Prostate gland (tissue), 2 donors: ENCODE results near the gene ZNF148. TPM values are rescaled to one million over a fixed set of nuclear protein-coding genes. Genes with fewer than 3 reads are reported as not detected.
"Not testable (repeated sequence)": the region's sequence is repeated elsewhere in the genome, so short reads cannot be mapped to it uniquely, and the experiment has no call there.

Experiments
- DNase-seq: peaks from one replicate; pipeline ENCODE4 v3.0.0-alpha.2; 2019; ENCODE audit warnings: low spot score
- H3K27ac ChIP-seq, 2 donors: fragments of 200-600 bp; sonication (generic); 2 replicates each; pipeline ENCODE4 v1.5.1; 2017 to 2019
- H3K27me3 ChIP-seq: fragments of 200-600 bp; sonication (generic); replicated peaks from 2 replicates; pipeline ENCODE4 v1.5.1; 2019; ENCODE audit not compliant: insufficient read depth
- H3K36me3 ChIP-seq, 2 donors: fragments of 200-600 bp; sonication (generic); 1 replicate in 1 of 2; 2 replicates in 1 of 2; pipeline versions ENCODE4 v1.5.1 to v1.8.1; 2017 to 2019
- H3K4me1 ChIP-seq: fragments of 200-600 bp; sonication (generic); replicated peaks from 2 replicates; pipeline ENCODE4 v1.5.1; 2019
- H3K4me3 ChIP-seq, 2 donors: fragments of 200-600 bp; sonication (generic); 2 replicates each; pipeline ENCODE4 v1.5.1; 2017 to 2019
- H3K9me3 ChIP-seq: fragments of 200-600 bp; sonication (generic); 2 replicates; pipeline ENCODE4 v1.5.1; 2017
- POLR2A ChIP-seq: fragments of 450-650 bp; IDR thresholded peaks from one replicate; pipeline ENCODE4 v1.6.1; 2016; ENCODE audit warnings: antibody characterized with exemption, mild to moderate bottlenecking
- POLR2AphosphoS5 ChIP-seq: sonication (generic); formaldehyde crosslinking; IDR thresholded peaks from one replicate; pipeline ENCODE4 v1.6.1; 2017; ENCODE audit warnings: antibody characterized with exemption
- WGBS: methylation state at CpG from one replicate; pipeline ENCODE4 v1.1.5; 2018; 5-methylcytosine and 5-hydroxymethylcytosine counted together
- intact Hi-C: fragments of 100-400 bp; cut with DNase I; formaldehyde crosslinking; loops from one replicate; pipeline ENCODE4 v1.14.2; 2022
- total RNA-seq, 2 donors: library from RNA; depleted of rRNA; stranded (reverse); fragments of >200 nt; gene quantifications; one replicate each; pipeline ENCODE4 v1.1.0, GENCODE V29; 2016
- TF ChIP-seq, protein P1 (sequence below), 4 experiments: fragments of 200-600 bp in 2 of 4; fragments of 450-650 bp in 2 of 4; sonication (generic) in 2 of 4; IDR thresholded peaks; 1 replicate in 3 of 4; 2 replicates in 1 of 4; pipeline ENCODE4 v1.5.1; 2016 to 2019; ENCODE audit warnings: antibody characterized with exemption in 4 of 4, mild to moderate bottlenecking in 2 of 4, moderate library complexity in 2 of 4

The ZNF148 gene
- total RNA-seq, 2 donors from 2014 or later = 26.9 to 28.5 TPM

DNA sequence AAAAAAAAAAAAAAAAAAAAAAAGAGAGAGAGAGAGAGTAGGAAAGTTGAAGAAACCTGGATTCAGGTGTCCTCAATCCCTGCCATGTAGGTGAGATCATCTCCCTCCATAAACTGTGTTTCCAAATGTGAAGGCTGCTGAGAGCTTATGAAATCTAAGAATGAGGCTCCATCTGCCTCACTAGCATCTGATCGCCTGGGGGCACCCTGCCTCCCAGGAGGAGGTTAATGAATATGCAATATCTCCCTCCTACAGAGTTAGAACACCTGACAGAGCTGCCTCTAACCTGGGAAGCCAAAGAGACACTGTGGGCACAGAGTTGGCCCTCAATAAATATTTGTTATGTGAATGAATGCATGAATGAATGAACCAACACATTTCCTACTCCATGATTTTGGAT, 23.8 kb upstream of the ZNF148 start:
- no peaks in the 10 kb centered on the region for H3K27me3 ChIP-seq
- no peaks in the 10 kb centered on the region for H3K36me3 ChIP-seq
- no peak overlapping the region for H3K27ac ChIP-seq
- H3K9me3 ChIP-seq = no peaks in the 10 kb centered on the region
- TF ChIP-seq POLR2AphosphoS5 (no peak), POLR2A (no peak)
- TF ChIP-seq, protein P1, sequence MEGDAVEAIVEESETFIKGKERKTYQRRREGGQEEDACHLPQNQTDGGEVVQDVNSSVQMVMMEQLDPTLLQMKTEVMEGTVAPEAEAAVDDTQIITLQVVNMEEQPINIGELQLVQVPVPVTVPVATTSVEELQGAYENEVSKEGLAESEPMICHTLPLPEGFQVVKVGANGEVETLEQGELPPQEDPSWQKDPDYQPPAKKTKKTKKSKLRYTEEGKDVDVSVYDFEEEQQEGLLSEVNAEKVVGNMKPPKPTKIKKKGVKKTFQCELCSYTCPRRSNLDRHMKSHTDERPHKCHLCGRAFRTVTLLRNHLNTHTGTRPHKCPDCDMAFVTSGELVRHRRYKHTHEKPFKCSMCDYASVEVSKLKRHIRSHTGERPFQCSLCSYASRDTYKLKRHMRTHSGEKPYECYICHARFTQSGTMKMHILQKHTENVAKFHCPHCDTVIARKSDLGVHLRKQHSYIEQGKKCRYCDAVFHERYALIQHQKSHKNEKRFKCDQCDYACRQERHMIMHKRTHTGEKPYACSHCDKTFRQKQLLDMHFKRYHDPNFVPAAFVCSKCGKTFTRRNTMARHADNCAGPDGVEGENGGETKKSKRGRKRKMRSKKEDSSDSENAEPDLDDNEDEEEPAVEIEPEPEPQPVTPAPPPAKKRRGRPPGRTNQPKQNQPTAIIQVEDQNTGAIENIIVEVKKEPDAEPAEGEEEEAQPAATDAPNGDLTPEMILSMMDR (IDR thresholded peaks at IDR 0.05) = no peak
- DNase-seq = no peak
- no peak overlapping the region for H3K4me3 ChIP-seq
- WGBS = 13% methylated on average over 1 of the region's 1 CpG
- intact Hi-C loops = no loop called here
- H3K4me1 ChIP-seq = no peaks in the 10 kb centered on the region

- no peaks in the 10 kb centered on the region for H3K27me3 ChIP-seq
- intact Hi-C loops = no loop called here
- peak overlapping the region; percentile 82 to 84 for H3K27ac ChIP-seq
- peak; percentile 56 for DNase-seq
- H3K4me1 ChIP-seq = no peaks in the 10 kb centered on the region
- no peak overlapping the region for H3K4me3 ChIP-seq
- H3K9me3 ChIP-seq = no peaks in the 10 kb centered on the region
- 34% methylated on average over 2 of the region's 2 CpGs for WGBS
- peak; percentile 86 for TF ChIP-seq POLR2AphosphoS5
- TF ChIP-seq, protein P1 (IDR thresholded peaks at IDR 0.05) = no peak
- no peaks in the 10 kb centered on the region for H3K36me3 ChIP-seq
These were observed 20.0 kb upstream of the ZNF148 start for GRCh38 chr3:125395091-125395490.

- Histone ChIP-seq H3K9me3 (no peaks in the 10 kb centered on the region), H3K4me1 (no peaks in the 10 kb centered on the region), H3K27me3 (no peaks in the 10 kb centered on the region), H3K27ac (peak overlapping the region; percentile 82 to 84), H3K36me3 (no peaks in the 10 kb centered on the region), H3K4me3 (no peak overlapping the region)
- TF ChIP-seq, protein P1 (IDR thresholded peaks at IDR 0.05) = no peak
- TF ChIP-seq POLR2AphosphoS5 (no peak), POLR2A (no peak)
- intact Hi-C loops = no loop called here
- WGBS = 68% methylated on average over 3 of the region's 3 CpGs
- DNase-seq = no peak
These were observed 19.3 kb upstream of the ZNF148 start for GRCh38 chr3:125394406-125394805.

DNA sequence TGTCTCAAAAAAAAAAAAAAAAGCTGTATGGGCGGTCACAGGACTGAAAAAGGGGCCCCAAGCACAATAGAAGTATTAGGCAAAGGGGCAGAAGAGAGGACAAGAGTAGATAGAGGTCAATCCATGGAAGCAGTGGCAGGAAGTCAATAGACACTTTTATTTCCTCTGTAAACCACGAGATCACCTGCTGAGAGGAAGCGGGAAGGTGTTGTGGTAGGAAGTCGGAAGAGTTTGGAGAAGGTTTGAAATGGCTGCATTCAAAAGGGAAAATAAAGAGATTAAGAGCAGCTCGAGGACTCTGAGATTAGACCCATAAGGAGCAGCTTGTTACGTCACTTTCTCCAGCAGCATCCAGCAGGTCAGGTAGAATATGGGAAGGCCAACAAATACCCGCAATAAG, 14.2 kb upstream of the ZNF148 start:
- TF ChIP-seq POLR2A (no peak), POLR2AphosphoS5 (no peak)
- DNase-seq = no peak
- WGBS = 84% methylated on average over 7 of the region's 7 CpGs
- no peak overlapping the region for H3K4me3 ChIP-seq
- no peak overlapping the region for H3K27ac ChIP-seq
- H3K9me3 ChIP-seq = no peaks in the 10 kb centered on the region
- intact Hi-C loops = no loop called here
- no peaks in the 10 kb centered on the region for H3K36me3 ChIP-seq
- no peaks in the 10 kb centered on the region for H3K4me1 ChIP-seq
- no peaks in the 10 kb centered on the region for H3K27me3 ChIP-seq

GRCh38 chr3:125388369-125388768, 13.2 kb upstream of the ZNF148 start:
- H3K4me1 ChIP-seq, intact Hi-C loops, H3K36me3 ChIP-seq, H3K4me3 ChIP-seq, DNase-seq, H3K9me3 ChIP-seq, H3K27ac ChIP-seq, H3K27me3 ChIP-seq: not testable (repeated sequence)
- 80% methylated on average over 5 of the region's 5 CpGs for WGBS

GRCh38 chr3:125386811-125387210, 11.7 kb upstream of the ZNF148 start:
- no peak for DNase-seq
- WGBS = 85% methylated on average over 4 of the region's 4 CpGs
- no peak overlapping the region for H3K27ac ChIP-seq

More at GRCh38 chr3:125386811-125387210, 11.7 kb upstream of the ZNF148 start:
- H3K4me3 ChIP-seq = no peak overlapping the region
- no peaks in the 10 kb centered on the region for H3K27me3 ChIP-seq
- intact Hi-C loops = no loop called here
- H3K9me3 ChIP-seq = no peaks in the 10 kb centered on the region
- H3K36me3 ChIP-seq = no peaks in the 10 kb centered on the region
- H3K4me1 ChIP-seq = no peaks in the 10 kb centered on the region
- no peak for TF ChIP-seq POLR2AphosphoS5
- no peak for TF ChIP-seq POLR2A
